IMR-90 (cell line): ENCODE data around the gene ZFAND6. TPM values are rescaled to one million over a fixed set of nuclear protein-coding genes. Genes with fewer than 3 reads are reported as not detected.

ENCODE experiments used
- CEBPB ChIP-seq: IDR thresholded peaks from 2 replicates; pipeline ENCODE4 v1.6.1; 2012; ENCODE audit warnings: low read depth, low read length, improper control_type of control experiment
- CHD1 ChIP-seq: IDR thresholded peaks from 2 replicates; pipeline ENCODE4 v1.6.1; 2012; ENCODE audit warnings: low read depth, low read length, improper control_type of control experiment
- MXI1 ChIP-seq: IDR thresholded peaks from 2 replicates; pipeline ENCODE4 v1.6.1; 2012; ENCODE audit warnings: low read depth, mild to moderate bottlenecking, low read length, moderate library complexity, borderline replicate concordance
- RCOR1 ChIP-seq: IDR thresholded peaks from 2 replicates; pipeline ENCODE4 v1.6.1; 2012; ENCODE audit warnings: mild to moderate bottlenecking, low read length, improper control_type of control experiment; ENCODE audit not compliant: insufficient replicate concordance
- RFX5 ChIP-seq: IDR thresholded peaks from 2 replicates; pipeline ENCODE4 v1.8.0; 2012; ENCODE audit warnings: low read depth, mild to moderate bottlenecking, low read length, moderate library complexity
- SMC3 ChIP-seq: fragments of 150-350 bp; IDR thresholded peaks from 2 replicates; pipeline ENCODE4 v1.6.1; 2016; ENCODE audit warnings: low read depth, mild to moderate bottlenecking, antibody characterized with exemption, low read length, moderate library complexity
- polyA plus RNA-seq, 3 experiments: library from polyadenylated mRNA; depleted of rRNA; stranded (reverse); fragments of >200 nt; gene quantifications; 2 replicates each; pipeline ENCODE4 v1.2.3, GENCODE V29; 2012; ENCODE audit warnings: low replicate concordance in 1 of 3
- total RNA-seq: library from RNA; depleted of rRNA; stranded (reverse); fragments of >200 nt; gene quantifications from 2 replicates; pipeline ENCODE4 v1.2.3, GENCODE V29; 2012

Gene ZFAND6
- total and polyA plus RNA-seq, 2 of the 4 experiments (the other 2 are of a cell fraction), result 77.5 to 96.4 TPM

DNA sequence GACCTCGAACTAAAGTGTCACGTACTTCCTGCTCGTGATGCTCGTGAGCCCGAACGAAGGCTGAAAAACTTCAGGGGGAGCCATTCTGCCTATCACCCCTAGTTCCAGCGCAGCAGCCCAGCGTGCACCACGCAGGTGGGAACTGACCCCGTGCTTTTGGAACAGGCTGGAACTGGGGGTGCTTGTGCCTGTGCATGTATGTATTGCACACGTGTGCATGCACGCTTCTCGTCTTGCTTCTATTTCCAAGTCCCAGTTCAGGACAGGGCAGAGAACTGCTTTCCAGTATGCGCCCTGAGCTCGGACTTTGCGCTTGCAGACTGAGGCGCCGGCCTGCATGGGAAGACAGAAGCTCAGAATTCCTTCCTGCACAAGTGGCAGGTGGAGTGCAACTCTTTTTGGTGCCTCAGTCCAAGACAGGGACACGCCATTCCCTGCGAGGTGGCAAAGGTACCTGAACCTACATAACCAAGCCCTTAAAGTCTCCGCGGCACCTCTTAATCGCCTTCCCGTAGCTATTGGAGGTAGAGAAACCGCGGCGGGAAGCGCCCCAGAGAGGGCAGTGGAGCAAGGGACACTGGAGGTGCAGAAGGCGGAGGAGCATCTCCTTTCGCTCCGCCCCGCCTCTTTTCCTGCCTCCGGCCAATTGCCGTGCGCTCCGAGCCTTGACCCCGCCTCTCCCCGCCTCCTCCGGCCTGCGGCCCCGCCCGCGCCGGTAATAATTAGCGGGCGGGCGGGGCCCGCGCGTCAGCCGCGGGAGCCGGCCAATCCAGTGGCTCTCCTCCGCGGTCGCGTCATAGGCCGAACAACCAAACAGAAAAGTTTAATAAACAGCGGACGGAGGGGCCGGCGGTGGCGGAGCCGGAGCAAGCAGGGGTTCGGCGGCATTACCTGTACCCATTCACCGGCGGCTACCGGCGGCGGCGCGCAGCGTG is at the start of gene ZFAND6 (continued):
- no peak for TF ChIP-seq MXI1
- TF ChIP-seq CEBPB, result no peak
- no peak for TF ChIP-seq CHD1
- no peak for TF ChIP-seq RCOR1
- no peak for TF ChIP-seq SMC3
- TF ChIP-seq RFX5, result 0 out of 2 replicates have a peak, but pooled peaks have one; percentile 38
